Measurements from ENCODE around the gene RNF145. TPM values are rescaled to one million over a fixed set of nuclear protein-coding genes. Genes with fewer than 3 reads are reported as not detected.

The RNF145 gene, protein sequence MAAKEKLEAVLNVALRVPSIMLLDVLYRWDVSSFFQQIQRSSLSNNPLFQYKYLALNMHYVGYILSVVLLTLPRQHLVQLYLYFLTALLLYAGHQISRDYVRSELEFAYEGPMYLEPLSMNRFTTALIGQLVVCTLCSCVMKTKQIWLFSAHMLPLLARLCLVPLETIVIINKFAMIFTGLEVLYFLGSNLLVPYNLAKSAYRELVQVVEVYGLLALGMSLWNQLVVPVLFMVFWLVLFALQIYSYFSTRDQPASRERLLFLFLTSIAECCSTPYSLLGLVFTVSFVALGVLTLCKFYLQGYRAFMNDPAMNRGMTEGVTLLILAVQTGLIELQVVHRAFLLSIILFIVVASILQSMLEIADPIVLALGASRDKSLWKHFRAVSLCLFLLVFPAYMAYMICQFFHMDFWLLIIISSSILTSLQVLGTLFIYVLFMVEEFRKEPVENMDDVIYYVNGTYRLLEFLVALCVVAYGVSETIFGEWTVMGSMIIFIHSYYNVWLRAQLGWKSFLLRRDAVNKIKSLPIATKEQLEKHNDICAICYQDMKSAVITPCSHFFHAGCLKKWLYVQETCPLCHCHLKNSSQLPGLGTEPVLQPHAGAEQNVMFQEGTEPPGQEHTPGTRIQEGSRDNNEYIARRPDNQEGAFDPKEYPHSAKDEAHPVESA
- total RNA-seq (2021; fragmentation: NEBNext Ultra II Directional; extraction: Animal tissue kit (Norgen Biotek cat#: 25700)) = 10 to 100 TPM; 69.8 to 88.1 (median 78.6) TPM
- long read RNA-seq, partial matches to known transcripts = 5 of 23 reads
- long read RNA-seq, other reads (novel, unspliced or antisense) = 14 of 23 reads

DNA sequence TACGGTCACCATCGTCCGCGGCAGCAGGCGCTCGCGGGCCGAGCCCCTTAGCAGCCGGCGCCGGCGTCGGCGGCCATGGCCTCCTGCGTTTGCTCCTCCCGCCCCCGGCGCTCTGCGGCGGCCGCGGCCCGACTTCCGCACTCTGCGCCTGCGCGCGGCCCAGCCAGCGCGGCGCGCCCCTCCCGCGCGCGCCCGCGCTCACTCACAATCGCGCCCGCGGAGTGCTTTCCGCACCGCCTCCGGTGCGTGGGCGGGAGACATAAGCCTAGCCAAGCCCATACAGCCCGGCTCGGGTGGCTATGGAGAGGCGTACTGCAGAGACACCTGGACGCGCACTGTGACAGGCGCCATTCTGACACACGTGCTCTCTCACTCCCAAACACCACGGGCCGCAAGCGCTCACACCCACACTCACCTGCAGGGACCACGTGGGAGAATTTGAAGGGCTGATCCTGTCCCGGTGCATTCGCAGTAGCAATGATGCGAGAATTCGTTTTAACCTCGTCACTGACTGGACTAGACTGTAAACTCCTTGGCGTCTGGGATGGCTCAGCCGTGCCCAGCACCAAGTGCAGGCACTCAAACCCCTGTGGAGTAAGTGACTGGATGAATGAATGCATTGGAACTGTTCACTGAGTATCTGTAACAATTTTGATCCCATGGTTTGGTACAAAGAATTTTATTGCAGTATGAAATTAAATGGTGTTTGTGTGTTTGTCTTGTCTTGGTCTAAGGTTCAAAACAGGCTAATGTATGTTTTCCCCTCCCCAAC, at the start of gene RNF145:
TSS of gene RNF145 (minus strand) at position 116 of the 772 bp plus-strand sequence. CDS start 5,936 bp downstream, outside the sequence.
- no peaks in the 10 kb centered on the region for H3K9me3 Mint-ChIP-seq
- peak within 1 kb of the TSS; percentile 97 for H3K27ac Mint-ChIP-seq
- peaks cover 26% of the 10 kb centered on the region for H3K36me3 Mint-ChIP-seq (ENCODE audit: low read depth)
- peak; percentile 70 for DNase-seq
- TF ChIP-seq, protein P1, sequence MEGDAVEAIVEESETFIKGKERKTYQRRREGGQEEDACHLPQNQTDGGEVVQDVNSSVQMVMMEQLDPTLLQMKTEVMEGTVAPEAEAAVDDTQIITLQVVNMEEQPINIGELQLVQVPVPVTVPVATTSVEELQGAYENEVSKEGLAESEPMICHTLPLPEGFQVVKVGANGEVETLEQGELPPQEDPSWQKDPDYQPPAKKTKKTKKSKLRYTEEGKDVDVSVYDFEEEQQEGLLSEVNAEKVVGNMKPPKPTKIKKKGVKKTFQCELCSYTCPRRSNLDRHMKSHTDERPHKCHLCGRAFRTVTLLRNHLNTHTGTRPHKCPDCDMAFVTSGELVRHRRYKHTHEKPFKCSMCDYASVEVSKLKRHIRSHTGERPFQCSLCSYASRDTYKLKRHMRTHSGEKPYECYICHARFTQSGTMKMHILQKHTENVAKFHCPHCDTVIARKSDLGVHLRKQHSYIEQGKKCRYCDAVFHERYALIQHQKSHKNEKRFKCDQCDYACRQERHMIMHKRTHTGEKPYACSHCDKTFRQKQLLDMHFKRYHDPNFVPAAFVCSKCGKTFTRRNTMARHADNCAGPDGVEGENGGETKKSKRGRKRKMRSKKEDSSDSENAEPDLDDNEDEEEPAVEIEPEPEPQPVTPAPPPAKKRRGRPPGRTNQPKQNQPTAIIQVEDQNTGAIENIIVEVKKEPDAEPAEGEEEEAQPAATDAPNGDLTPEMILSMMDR (IDR thresholded peaks at IDR 0.05) = no peak
- peaks cover 6% of the 10 kb centered on the region for H3K27me3 Mint-ChIP-seq (ENCODE audit: insufficient read depth)
- H3K4me3 Mint-ChIP-seq = peak within 1 kb of the TSS; percentile 98
- peaks cover 44% of the 10 kb centered on the region for H3K4me1 Mint-ChIP-seq (ENCODE audit: low read depth)

DNA sequence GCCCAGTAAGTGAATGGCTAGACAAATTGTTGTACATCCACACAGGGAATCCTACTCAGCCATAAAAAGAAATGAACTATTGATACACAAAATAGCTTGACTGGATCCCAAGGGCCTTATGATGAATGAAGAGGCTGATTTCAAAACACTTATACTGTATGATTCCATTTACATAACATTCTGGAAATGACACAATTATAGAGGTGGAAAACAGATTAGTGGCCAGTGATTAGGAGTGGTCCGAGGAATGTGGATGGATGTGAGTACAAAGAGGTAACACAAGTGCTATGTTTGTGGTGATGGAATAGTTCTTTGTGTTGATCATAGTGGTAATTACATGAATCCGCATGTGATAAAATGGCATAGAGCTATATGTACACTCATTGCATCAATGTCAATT, 49.0 kb upstream of the RNF145 start:
- H3K27me3 Mint-ChIP-seq (ENCODE audit: insufficient read depth) = no peaks in the 10 kb centered on the region
- peaks cover 23% of the 10 kb centered on the region for H3K4me1 Mint-ChIP-seq (ENCODE audit: low read depth)
- peaks cover 9% of the 10 kb centered on the region for H3K36me3 Mint-ChIP-seq (ENCODE audit: low read depth)
- TF ChIP-seq, protein P1 (IDR thresholded peaks at IDR 0.05) = no peak; the same call in none of the 2 replicates
- no peak overlapping the region for H3K27ac Mint-ChIP-seq
- no peak overlapping the region for H3K4me3 Mint-ChIP-seq
- H3K9me3 Mint-ChIP-seq = no peaks in the 10 kb centered on the region
- no peak for DNase-seq

DNA sequence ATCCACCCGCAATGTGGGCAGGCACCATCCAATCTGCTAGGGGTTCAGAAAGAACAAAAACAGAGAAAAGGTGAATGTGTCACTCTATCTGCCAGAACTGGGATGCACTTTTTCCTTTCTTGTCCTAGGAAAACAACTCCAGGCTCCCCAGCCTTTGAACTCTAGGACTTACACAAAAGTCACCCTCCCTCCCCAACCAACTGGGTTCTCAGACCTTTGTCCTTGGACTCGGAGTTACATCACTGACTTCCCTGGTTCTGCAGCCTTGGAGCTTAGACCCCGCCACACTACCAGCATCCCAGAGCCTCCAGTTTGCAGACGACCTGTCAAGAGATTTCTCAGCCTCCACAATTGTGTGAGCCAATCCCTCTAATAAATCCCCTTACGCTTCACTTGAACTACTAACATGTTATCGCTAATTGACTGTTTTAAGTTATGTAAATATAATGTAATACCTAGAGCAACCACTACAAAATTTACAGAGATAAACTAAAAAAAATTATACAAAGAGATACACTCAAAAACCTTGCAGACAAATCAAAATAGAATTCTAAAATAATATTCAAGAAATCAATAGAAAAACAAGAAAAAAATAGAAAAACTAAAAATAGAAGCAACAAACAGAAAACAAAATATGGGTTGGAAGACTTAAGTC, 48.4 kb upstream of the RNF145 start:
- peaks cover 21% of the 10 kb centered on the region for H3K4me1 Mint-ChIP-seq (ENCODE audit: low read depth)
- peaks cover 7% of the 10 kb centered on the region for H3K36me3 Mint-ChIP-seq (ENCODE audit: low read depth)
- H3K27ac Mint-ChIP-seq = no peak overlapping the region
- TF ChIP-seq, protein P1 (IDR thresholded peaks at IDR 0.05) = peak; percentile 54; the same call in 1 of the 2 replicates
- no peak overlapping the region for H3K4me3 Mint-ChIP-seq
- no peak for DNase-seq
- H3K9me3 Mint-ChIP-seq = no peaks in the 10 kb centered on the region
- H3K27me3 Mint-ChIP-seq (ENCODE audit: insufficient read depth) = no peaks in the 10 kb centered on the region

DNA sequence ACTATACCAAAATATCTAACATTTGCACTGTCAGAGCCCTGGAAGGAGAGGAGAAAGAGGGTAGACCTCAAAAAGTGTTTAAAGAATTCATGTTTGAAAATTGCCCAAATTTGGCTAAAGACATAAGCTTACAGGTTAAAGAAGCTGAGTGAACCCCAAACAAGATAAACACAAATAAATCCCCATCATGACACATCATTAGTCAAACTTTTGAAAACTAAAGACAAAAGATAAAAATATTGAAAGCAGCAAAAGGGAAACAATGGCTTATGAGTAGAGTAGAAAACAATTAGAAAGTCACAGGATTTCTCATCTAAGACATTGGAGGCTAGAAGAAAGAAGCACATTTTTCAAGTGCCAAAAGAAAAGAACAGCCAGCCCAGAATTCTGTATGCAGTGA, 47.7 kb upstream of the RNF145 start:
- no peak overlapping the region for H3K4me3 Mint-ChIP-seq
- H3K36me3 Mint-ChIP-seq (ENCODE audit: low read depth) = peaks cover 2% of the 10 kb centered on the region
- H3K4me1 Mint-ChIP-seq (ENCODE audit: low read depth) = peaks cover 14% of the 10 kb centered on the region
- H3K27ac Mint-ChIP-seq = no peak overlapping the region
- TF ChIP-seq, protein P1 (IDR thresholded peaks at IDR 0.05) = no peak
- no peaks in the 10 kb centered on the region for H3K9me3 Mint-ChIP-seq
- H3K27me3 Mint-ChIP-seq (ENCODE audit: insufficient read depth) = no peaks in the 10 kb centered on the region
- DNase-seq = no peak

DNA sequence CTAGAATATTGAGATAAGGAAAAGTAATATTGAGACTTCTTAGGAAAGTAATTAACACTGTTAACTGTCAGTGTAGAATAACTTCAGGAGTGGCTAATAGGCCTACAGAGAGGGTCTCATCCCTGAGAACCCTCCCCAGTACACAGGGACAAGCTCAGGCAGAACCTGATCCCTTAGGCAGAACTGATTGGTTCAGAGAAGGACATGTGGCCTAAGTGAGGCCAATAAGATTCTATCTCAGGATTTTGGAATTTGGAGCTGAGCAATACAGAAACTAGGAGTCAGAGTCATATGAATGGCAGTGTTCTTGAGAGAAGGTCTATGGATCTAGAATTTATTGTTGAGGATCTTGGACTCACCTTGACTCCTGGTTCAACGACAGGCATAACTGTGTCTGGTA, 42.8 kb upstream of the RNF145 start:
- no peak for DNase-seq

More for the DNA sequence above, 42.8 kb upstream of the RNF145 start:
- Mint-ChIP-seq H3K4me3 (no peak overlapping the region), H3K27ac (no peak overlapping the region), H3K4me1 (ENCODE audit: low read depth) (peaks cover 9% of the 10 kb centered on the region), H3K27me3 (ENCODE audit: insufficient read depth) (no peaks in the 10 kb centered on the region), H3K9me3 (no peaks in the 10 kb centered on the region), H3K36me3 (ENCODE audit: low read depth) (no peaks in the 10 kb centered on the region)
- TF ChIP-seq, protein P1 (IDR thresholded peaks at IDR 0.05) = no peak

Measured in HFFc6 (cell line).